GM12878 (cell line): Measurements from ENCODE around the gene CD55.
A peak's percentile ranks its signal among the peaks of the same experiment; 100 is the strongest.

Experiments used
- EP300 ChIP-seq, 2 experiments: fragments of 150-350 bp in 1 of 2; IDR thresholded peaks; 2 replicates each; pipeline ENCODE4 v1.6.1; 2011 to 2012; ENCODE audit warnings: low read depth in 2 of 2, low read length in 2 of 2, borderline replicate concordance in 1 of 2, improper control_type of control experiment in 1 of 2, inconsistent platforms in 1 of 2; ENCODE audit not compliant: control insufficient read depth in 1 of 2
- FOXK2 ChIP-seq: fragments of 450-650 bp; IDR thresholded peaks from 2 replicates; pipeline ENCODE4 v1.6.1; 2017; ENCODE audit warnings: mild to moderate bottlenecking, moderate library complexity
- FOXM1 ChIP-seq: IDR thresholded peaks from 2 replicates; pipeline ENCODE4 v1.6.1; 2012; ENCODE audit warnings: low read depth, mild to moderate bottlenecking, inconsistent platforms, low read length, moderate library complexity
- NFYB ChIP-seq: IDR thresholded peaks from 2 replicates; pipeline ENCODE4 v1.6.1; 2011; ENCODE audit warnings: low read depth, mild to moderate bottlenecking, low read length, improper control_type of control experiment, moderate library complexity; ENCODE audit not compliant: insufficient read depth
- NR2C2 ChIP-seq: IDR thresholded peaks from 2 replicates; pipeline ENCODE4 v1.6.1; 2011; ENCODE audit warnings: borderline replicate concordance, low read depth; ENCODE audit not compliant: control insufficient read depth, insufficient read length
- POLR2A ChIP-seq: IDR thresholded peaks from 2 replicates; pipeline ENCODE4 v1.6.1; 2011; ENCODE audit warnings: low read depth, mild to moderate bottlenecking, low read length
- RFX5 ChIP-seq: IDR thresholded peaks from 2 replicates; pipeline ENCODE4 v1.6.1; 2011; ENCODE audit warnings: low read depth, low read length, improper control_type of control experiment
- SIX5 ChIP-seq: IDR thresholded peaks from 2 replicates; pipeline ENCODE4 v1.6.1; 2011; ENCODE audit warnings: mild to moderate bottlenecking, low read depth, low read length, moderate library complexity; ENCODE audit not compliant: severe bottlenecking
- SMAD1 ChIP-seq: fragments of 450-650 bp; IDR thresholded peaks from 2 replicates; pipeline ENCODE4 v1.6.1; 2018; ENCODE audit warnings: mild to moderate bottlenecking, low read depth; ENCODE audit not compliant: partially characterized antibody
- SP1 ChIP-seq: IDR thresholded peaks from one replicate; pipeline ENCODE4 v1.6.1; 2011; ENCODE audit warnings: low read depth, low read length
- SUZ12 ChIP-seq: fragments of 200-600 bp; sonication (generic); IDR thresholded peaks from one replicate; pipeline ENCODE4 v1.6.1; 2018; ENCODE audit warnings: antibody characterized with exemption, mild to moderate bottlenecking; ENCODE audit not compliant: unreplicated experiment
- TF ChIP-seq, protein P1 (sequence below), 3 experiments: IDR thresholded peaks in 2 of 3; conservative IDR thresholded peaks in 1 of 3; 2 replicates each; pipeline ENCODE4 v1.5.1; 2011; ENCODE audit warnings: low read depth in 3 of 3, low read length in 3 of 3, mild to moderate bottlenecking in 3 of 3, control low read depth in 2 of 3, moderate library complexity in 2 of 3, inconsistent platforms in 1 of 3, mixed read lengths in 1 of 3; ENCODE audit not compliant: control insufficient read depth in 2 of 3, insufficient read depth in 1 of 3; ENCODE audit errors: extremely low read depth in 1 of 3
- TF ChIP-seq, protein P2 (sequence below): IDR thresholded peaks from 2 replicates; pipeline ENCODE4 v1.6.1; 2012; ENCODE audit warnings: improper control_type of control experiment, low read depth, low read length; ENCODE audit not compliant: insufficient replicate concordance

- TF ChIP-seq SUZ12, result no peak
- TF ChIP-seq EP300 (IDR thresholded peaks at IDR 0.05; ENCODE audit: borderline replicate concordance in 1 of 2, control insufficient read depth in 1 of 2, low read depth in 2 of 2, low read length in 2 of 2), result peak in 1 of 2 experiments; percentile 90; a peak in 3 of 4 replicates
- TF ChIP-seq, protein P1, sequence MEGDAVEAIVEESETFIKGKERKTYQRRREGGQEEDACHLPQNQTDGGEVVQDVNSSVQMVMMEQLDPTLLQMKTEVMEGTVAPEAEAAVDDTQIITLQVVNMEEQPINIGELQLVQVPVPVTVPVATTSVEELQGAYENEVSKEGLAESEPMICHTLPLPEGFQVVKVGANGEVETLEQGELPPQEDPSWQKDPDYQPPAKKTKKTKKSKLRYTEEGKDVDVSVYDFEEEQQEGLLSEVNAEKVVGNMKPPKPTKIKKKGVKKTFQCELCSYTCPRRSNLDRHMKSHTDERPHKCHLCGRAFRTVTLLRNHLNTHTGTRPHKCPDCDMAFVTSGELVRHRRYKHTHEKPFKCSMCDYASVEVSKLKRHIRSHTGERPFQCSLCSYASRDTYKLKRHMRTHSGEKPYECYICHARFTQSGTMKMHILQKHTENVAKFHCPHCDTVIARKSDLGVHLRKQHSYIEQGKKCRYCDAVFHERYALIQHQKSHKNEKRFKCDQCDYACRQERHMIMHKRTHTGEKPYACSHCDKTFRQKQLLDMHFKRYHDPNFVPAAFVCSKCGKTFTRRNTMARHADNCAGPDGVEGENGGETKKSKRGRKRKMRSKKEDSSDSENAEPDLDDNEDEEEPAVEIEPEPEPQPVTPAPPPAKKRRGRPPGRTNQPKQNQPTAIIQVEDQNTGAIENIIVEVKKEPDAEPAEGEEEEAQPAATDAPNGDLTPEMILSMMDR (IDR thresholded peaks at IDR 0.05 in 2 of 3, conservative IDR thresholded peaks at IDR 0.05 in 1 of 3; ENCODE audit: control insufficient read depth in 2 of 3, extremely low read depth in 1 of 3, insufficient read depth in 1 of 3, low read depth in 3 of 3, low read length in 3 of 3), result peak; percentile 16 to 39 (median 37); a peak in 4 of 6 replicates
- no peak; the same call in 1 of the 2 replicates for TF ChIP-seq FOXK2
- TF ChIP-seq RFX5, result peak; percentile 14; the same call in 1 of the 2 replicates
- no peak for TF ChIP-seq SIX5
- TF ChIP-seq FOXM1, result no peak
- peak; percentile 82 for TF ChIP-seq SP1
- TF ChIP-seq, protein P2, sequence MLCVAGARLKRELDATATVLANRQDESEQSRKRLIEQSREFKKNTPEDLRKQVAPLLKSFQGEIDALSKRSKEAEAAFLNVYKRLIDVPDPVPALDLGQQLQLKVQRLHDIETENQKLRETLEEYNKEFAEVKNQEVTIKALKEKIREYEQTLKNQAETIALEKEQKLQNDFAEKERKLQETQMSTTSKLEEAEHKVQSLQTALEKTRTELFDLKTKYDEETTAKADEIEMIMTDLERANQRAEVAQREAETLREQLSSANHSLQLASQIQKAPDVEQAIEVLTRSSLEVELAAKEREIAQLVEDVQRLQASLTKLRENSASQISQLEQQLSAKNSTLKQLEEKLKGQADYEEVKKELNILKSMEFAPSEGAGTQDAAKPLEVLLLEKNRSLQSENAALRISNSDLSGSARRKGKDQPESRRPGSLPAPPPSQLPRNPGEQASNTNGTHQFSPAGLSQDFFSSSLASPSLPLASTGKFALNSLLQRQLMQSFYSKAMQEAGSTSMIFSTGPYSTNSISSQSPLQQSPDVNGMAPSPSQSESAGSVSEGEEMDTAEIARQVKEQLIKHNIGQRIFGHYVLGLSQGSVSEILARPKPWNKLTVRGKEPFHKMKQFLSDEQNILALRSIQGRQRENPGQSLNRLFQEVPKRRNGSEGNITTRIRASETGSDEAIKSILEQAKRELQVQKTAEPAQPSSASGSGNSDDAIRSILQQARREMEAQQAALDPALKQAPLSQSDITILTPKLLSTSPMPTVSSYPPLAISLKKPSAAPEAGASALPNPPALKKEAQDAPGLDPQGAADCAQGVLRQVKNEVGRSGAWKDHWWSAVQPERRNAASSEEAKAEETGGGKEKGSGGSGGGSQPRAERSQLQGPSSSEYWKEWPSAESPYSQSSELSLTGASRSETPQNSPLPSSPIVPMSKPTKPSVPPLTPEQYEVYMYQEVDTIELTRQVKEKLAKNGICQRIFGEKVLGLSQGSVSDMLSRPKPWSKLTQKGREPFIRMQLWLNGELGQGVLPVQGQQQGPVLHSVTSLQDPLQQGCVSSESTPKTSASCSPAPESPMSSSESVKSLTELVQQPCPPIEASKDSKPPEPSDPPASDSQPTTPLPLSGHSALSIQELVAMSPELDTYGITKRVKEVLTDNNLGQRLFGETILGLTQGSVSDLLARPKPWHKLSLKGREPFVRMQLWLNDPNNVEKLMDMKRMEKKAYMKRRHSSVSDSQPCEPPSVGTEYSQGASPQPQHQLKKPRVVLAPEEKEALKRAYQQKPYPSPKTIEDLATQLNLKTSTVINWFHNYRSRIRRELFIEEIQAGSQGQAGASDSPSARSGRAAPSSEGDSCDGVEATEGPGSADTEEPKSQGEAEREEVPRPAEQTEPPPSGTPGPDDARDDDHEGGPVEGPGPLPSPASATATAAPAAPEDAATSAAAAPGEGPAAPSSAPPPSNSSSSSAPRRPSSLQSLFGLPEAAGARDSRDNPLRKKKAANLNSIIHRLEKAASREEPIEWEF, result no peak
- no peak for TF ChIP-seq NR2C2
- TF ChIP-seq NFYB, result peak; percentile 30; the same call in 1 of the 2 replicates
- peak; percentile 52 for TF ChIP-seq SMAD1
- TF ChIP-seq POLR2A, result peak; percentile 97
Measured at GRCh38 chr1:207321079-207321789, at the start of gene CD55.
